Mesothelial cell of epicardium (in vitro differentiated cells): Measurements from ENCODE around the gene SDCCAG8. TPM values are rescaled to one million over a fixed set of nuclear protein-coding genes. Genes with fewer than 3 reads are reported as not detected.

Experiments used
- DNase-seq, 2 experiments: peaks; one replicate each; pipeline ENCODE4 v3.0.0; 2021; ENCODE audit warnings: low spot score in 2 of 2; ENCODE audit not compliant: unreplicated experiment in 2 of 2
- H3K27ac Mint-ChIP-seq: 2 replicates; pipeline ENCODE4 v1.8.0; 2021; ENCODE audit warnings: mixed read lengths
- H3K27me3 Mint-ChIP-seq: 2 replicates; pipeline ENCODE4 v1.8.0; 2021; ENCODE audit warnings: low read depth, mixed read lengths
- H3K36me3 Mint-ChIP-seq: 2 replicates; pipeline ENCODE4 v1.8.0; 2021; ENCODE audit warnings: mixed read lengths
- H3K4me1 Mint-ChIP-seq: 2 replicates; pipeline ENCODE4 v1.8.0; 2021; ENCODE audit warnings: mixed read lengths
- H3K4me3 Mint-ChIP-seq: 2 replicates; pipeline ENCODE4 v1.8.0; 2021; ENCODE audit warnings: mild to moderate bottlenecking, moderate library complexity, mixed read lengths
- H3K9me3 Mint-ChIP-seq: 2 replicates; pipeline ENCODE4 v1.8.0; 2021; ENCODE audit warnings: mixed read lengths
- total RNA-seq: library from RNA; stranded (reverse); gene quantifications from 3 replicates; pipeline ENCODE4 v1.2.1, GENCODE V29; 2021
- TF ChIP-seq, protein P1 (sequence below): fragments of 200-600 bp; sonication (generic); IDR thresholded peaks from one replicate; pipeline ENCODE4 v1.5.0; 2021; ENCODE audit warnings: antibody characterized with exemption; ENCODE audit not compliant: unreplicated experiment

The SDCCAG8 gene
- total RNA-seq, 1 donor from 2014 or later, result 37.3 TPM

DNA sequence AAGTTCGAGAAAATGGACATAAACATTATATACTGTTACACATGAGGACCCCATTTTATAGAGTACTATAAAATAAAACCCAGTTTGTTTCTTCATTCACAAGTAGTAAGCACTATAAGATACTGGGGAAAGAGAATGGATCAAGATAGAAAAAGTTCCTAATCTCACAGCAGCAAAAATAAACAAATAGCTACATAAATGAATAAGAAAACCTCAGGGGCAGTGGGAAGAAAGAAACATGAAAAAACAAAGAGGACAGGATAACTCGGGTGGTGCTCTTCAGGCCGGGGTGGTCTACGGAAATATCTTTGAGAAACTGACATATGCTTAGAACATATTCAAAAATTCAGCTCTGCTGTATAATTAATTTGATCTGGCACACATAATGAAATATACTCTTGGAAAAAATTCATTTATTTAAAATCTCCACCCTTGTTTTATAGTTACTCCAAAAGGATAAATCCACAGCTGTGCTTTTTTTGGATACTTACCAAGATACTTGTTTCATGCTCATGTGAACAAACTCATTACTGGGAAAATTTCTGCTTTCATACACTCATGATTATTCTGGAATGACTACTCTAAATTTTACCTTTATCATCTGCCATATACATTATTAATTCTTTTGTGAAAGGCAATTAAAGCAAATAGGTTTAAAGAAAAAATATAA is 20.7 kb upstream of the SDCCAG8 start:
- peaks cover 23% of the 10 kb centered on the region for H3K9me3 Mint-ChIP-seq
- TF ChIP-seq, protein P1, sequence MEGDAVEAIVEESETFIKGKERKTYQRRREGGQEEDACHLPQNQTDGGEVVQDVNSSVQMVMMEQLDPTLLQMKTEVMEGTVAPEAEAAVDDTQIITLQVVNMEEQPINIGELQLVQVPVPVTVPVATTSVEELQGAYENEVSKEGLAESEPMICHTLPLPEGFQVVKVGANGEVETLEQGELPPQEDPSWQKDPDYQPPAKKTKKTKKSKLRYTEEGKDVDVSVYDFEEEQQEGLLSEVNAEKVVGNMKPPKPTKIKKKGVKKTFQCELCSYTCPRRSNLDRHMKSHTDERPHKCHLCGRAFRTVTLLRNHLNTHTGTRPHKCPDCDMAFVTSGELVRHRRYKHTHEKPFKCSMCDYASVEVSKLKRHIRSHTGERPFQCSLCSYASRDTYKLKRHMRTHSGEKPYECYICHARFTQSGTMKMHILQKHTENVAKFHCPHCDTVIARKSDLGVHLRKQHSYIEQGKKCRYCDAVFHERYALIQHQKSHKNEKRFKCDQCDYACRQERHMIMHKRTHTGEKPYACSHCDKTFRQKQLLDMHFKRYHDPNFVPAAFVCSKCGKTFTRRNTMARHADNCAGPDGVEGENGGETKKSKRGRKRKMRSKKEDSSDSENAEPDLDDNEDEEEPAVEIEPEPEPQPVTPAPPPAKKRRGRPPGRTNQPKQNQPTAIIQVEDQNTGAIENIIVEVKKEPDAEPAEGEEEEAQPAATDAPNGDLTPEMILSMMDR, result no peak
- peaks cover 18% of the 10 kb centered on the region for H3K4me1 Mint-ChIP-seq
- DNase-seq, result no peak
- H3K4me3 Mint-ChIP-seq, result no peak overlapping the region
- peak overlapping the region; percentile 62 for H3K27ac Mint-ChIP-seq
- peaks cover 38% of the 10 kb centered on the region for H3K36me3 Mint-ChIP-seq
- no peaks in the 10 kb centered on the region for H3K27me3 Mint-ChIP-seq

DNA sequence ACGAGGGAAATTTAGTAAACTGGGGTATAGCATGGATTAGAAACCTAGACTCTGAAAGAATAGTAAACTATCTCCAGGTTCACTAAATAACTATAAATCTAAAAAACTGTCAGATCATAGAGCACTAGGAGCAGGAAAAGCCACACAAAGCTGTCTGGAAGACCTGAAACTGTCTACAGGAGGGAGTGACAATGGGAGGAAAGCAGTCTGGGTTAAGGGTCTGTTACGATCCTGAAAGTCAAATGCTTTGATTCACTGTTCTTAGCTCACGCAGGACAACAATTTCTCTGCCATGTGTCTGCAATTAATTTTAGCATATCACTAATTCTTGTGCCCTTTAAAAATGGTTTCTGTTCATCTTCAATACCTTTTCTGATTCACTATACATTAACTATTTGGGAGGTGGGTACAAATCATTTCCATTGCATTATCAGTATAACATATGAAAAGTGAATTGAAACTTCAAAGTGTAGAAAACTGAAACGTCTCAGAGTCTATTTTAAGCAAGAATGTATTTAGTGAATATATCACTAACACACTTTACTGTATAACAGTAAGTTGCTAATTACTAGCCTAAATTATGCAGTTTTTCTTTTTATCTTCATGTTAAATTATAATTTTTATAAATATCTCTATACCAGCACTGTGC is 19.1 kb upstream of the SDCCAG8 start:
- TF ChIP-seq, protein P1, result no peak
- Mint-ChIP-seq H3K4me3 (no peak overlapping the region), H3K27me3 (no peaks in the 10 kb centered on the region), H3K27ac (peak overlapping the region; percentile 92), H3K9me3 (peaks cover 17% of the 10 kb centered on the region), H3K36me3 (peaks cover 36% of the 10 kb centered on the region), H3K4me1 (peaks cover 18% of the 10 kb centered on the region)
- DNase-seq, result no peak

DNA sequence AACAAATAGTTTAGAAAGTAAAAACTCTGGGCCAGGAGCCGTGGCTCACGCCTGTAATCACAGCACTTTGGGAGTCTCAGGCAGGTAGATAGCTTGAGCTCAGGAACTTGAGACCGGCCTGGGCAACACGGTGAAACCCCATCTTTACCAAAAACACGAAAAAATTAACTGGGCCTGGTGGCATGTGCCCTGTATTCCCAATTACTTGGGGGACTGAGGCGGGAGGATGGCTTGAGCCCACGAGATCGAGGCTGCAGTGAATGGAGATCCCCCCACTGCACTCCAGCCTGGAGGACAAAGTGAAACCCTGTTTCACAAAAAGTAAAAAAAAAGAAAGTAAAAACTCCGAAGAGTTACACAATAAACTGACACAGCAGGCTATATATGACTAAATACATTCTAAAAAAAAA is 11.4 kb upstream of the SDCCAG8 start:
- Mint-ChIP-seq H3K27ac (peak overlapping the region; percentile 26), H3K36me3 (peaks cover 28% of the 10 kb centered on the region)

GRCh38 chr1:243246916-243247315 is 8.9 kb upstream of the SDCCAG8 start:
- no peak overlapping the region for H3K4me3 Mint-ChIP-seq
- H3K36me3 Mint-ChIP-seq, result peaks cover 15% of the 10 kb centered on the region
- no peaks in the 10 kb centered on the region for H3K27me3 Mint-ChIP-seq
- TF ChIP-seq, protein P1, result no peak
- no peak for DNase-seq
- H3K27ac Mint-ChIP-seq, result no peak overlapping the region
- H3K9me3 Mint-ChIP-seq, result peaks cover 4% of the 10 kb centered on the region
- H3K4me1 Mint-ChIP-seq, result peaks cover 22% of the 10 kb centered on the region

More for the DNA sequence above, 11.4 kb upstream of the SDCCAG8 start:
- DNase-seq, result no peak
- H3K27me3 Mint-ChIP-seq, result no peaks in the 10 kb centered on the region
- H3K4me1 Mint-ChIP-seq, result peaks cover 5% of the 10 kb centered on the region
- no peak overlapping the region for H3K4me3 Mint-ChIP-seq
- TF ChIP-seq, protein P1, result no peak
- peaks cover 11% of the 10 kb centered on the region for H3K9me3 Mint-ChIP-seq

DNA sequence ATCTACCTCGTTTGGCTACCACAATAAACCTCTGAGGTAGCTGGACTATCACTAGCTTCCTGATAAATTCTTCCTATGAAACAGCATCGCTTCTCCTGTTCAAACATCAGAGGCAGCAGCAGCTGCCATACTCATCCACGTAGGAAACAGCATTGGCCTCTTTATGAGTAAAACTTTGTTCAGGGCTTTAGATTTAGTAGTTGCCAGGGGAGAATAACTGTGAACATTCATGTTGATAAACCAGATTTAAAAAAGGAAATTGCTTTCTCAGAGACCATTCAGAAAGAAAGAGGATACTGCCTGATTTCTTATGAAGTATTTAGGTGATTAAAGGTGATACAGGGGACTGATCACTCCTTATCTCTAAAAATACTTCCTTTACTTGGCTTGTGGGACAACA is 7.9 kb upstream of the SDCCAG8 start:
- peaks cover 9% of the 10 kb centered on the region for H3K36me3 Mint-ChIP-seq
- H3K4me3 Mint-ChIP-seq, result no peak overlapping the region
- TF ChIP-seq, protein P1, result no peak
- H3K4me1 Mint-ChIP-seq, result peaks cover 27% of the 10 kb centered on the region
- H3K9me3 Mint-ChIP-seq, result peaks cover 3% of the 10 kb centered on the region
- no peaks in the 10 kb centered on the region for H3K27me3 Mint-ChIP-seq
- no peak for DNase-seq
- H3K27ac Mint-ChIP-seq, result no peak overlapping the region
